Esophagus squamous epithelium (tissue), 5 donors: Measurements from ENCODE around the gene ZNF761. TPM values are rescaled to one million over a fixed set of nuclear protein-coding genes. Genes with fewer than 3 reads are reported as not detected.
"Not testable (repeated sequence)": the region's sequence is repeated elsewhere in the genome, so short reads cannot be mapped to it uniquely, and the experiment has no call there.

Source experiments
- DNase-seq: peaks from one replicate; lab custom pipeline; 2025; lab: John Stamatoyannopoulos, UW
- H3K27ac ChIP-seq, 4 donors: fragments of 200-600 bp; sonication (generic); one replicate each; pipeline ENCODE4 v1.5.1; 2016 to 2019; ENCODE audit warnings: mild to moderate bottlenecking in 1 of 4
- H3K27me3 ChIP-seq, 4 donors: fragments of 200-600 bp; sonication (generic); 1 replicate in 3 of 4; 2 replicates in 1 of 4; pipeline versions ENCODE4 v1.5.1 to v1.6.0; 2017 to 2021; ENCODE audit warnings: antibody characterized with exemption in 1 of 4
- H3K36me3 ChIP-seq, 3 donors: fragments of 200-600 bp; sonication (generic); one replicate each; pipeline ENCODE4 v1.5.1; 2016 to 2019
- H3K4me1 ChIP-seq, 3 donors: fragments of 200-600 bp; sonication (generic); one replicate each; pipeline ENCODE4 v1.5.1; 2017 to 2019
- H3K4me3 ChIP-seq, 4 donors: fragments of 200-600 bp; sonication (generic); 1 replicate in 3 of 4; 2 replicates in 1 of 4; pipeline ENCODE4 v1.5.1; 2016 to 2019; ENCODE audit warnings: mild to moderate bottlenecking in 2 of 4, moderate library complexity in 1 of 4
- H3K9me3 ChIP-seq, 3 donors: fragments of 200-600 bp; sonication (generic); one replicate each; pipeline ENCODE4 v1.5.1; 2016 to 2019
- CTCF ChIP-seq, 6 experiments: fragments of 450-650 bp in 4 of 6; fragments of 200-600 bp in 2 of 6; sonication (generic) in 2 of 6; IDR thresholded peaks; one replicate each; pipeline ENCODE4 v1.5.1; 2016 to 2019; ENCODE audit warnings: antibody characterized with exemption in 6 of 6, mild to moderate bottlenecking in 4 of 6, moderate library complexity in 4 of 6
- POLR2A ChIP-seq, 4 donors: fragments of 450-650 bp; IDR thresholded peaks; one replicate each; pipeline ENCODE4 v1.6.1; 2017; ENCODE audit warnings: antibody characterized with exemption in 4 of 4, mild to moderate bottlenecking in 4 of 4, moderate library complexity in 3 of 4
- WGBS, 2 donors: methylation state at CpG; one replicate each; pipeline ENCODE4 v1.1.5; 2018; 5-methylcytosine and 5-hydroxymethylcytosine counted together
- intact Hi-C: fragments of 100-400 bp; cut with DNase I; formaldehyde crosslinking; loops from one replicate; pipeline ENCODE4 v1.15.0; 2022
- small RNA-seq, 4 donors: library from RNA; depleted of rRNA; stranded (forward); fragments of <200 nt; gene quantifications; one replicate each; pipeline ENCODE3, GENCODE V24; 2016
- total RNA-seq, 4 donors: library from RNA; depleted of rRNA; stranded (reverse); fragments of >200 nt; gene quantifications; one replicate each; pipeline ENCODE4 v1.1.0, GENCODE V29; 2016
- donor health status: DM: yes; HTN: yes; CAD: no.

Gene ZNF761
- total RNA-seq, 4 donors from 2014 or later, result 3.2 to 11.8 (median 5.0) TPM

- intact Hi-C loops, DNase-seq, H3K9me3 ChIP-seq, H3K27me3 ChIP-seq, H3K4me1 ChIP-seq, H3K36me3 ChIP-seq: not testable (repeated sequence)
- WGBS, 2 donors, result 13 to 40% methylated on average over 1 to 3 of the region's 14 CpGs
- Histone ChIP-seq H3K4me3 (peak overlapping the region in 1 of 4 donors; percentile 23), H3K27ac (peak overlapping the region in 1 of 4 donors; percentile 73)
These were observed 72.0 kb downstream of the ZNF761 start for GRCh38 chr19:53503671-53504364.

- H3K27me3 ChIP-seq, H3K36me3 ChIP-seq, DNase-seq, intact Hi-C loops, H3K9me3 ChIP-seq, H3K4me1 ChIP-seq: not testable (repeated sequence)
- peak overlapping the region in 2 of 4 donors; percentile 42 to 73 for H3K27ac ChIP-seq
- H3K4me3 ChIP-seq, result peak overlapping the region in 2 of 4 donors; percentile 10 to 23
- WGBS, 2 donors, result 14 to 16% methylated on average over 10 to 13 of the region's 13 CpGs
These were observed 72.5 kb downstream of the ZNF761 start for GRCh38 chr19:53504365-53504703.

GRCh38 chr19:53504885-53505284 is 73.1 kb downstream of the ZNF761 start:
- no peak for DNase-seq
- H3K9me3 ChIP-seq, result peaks cover 0 to 6% (median 0%) of the 10 kb centered on the region in 3 donors
- peak overlapping the region in 3 of 4 donors; percentile 31 to 73 (median 42) for H3K27ac ChIP-seq

GRCh38 chr19:53506728-53507127 is 74.9 kb downstream of the ZNF761 start:
- DNase-seq, result no peak
- TF ChIP-seq POLR2A (IDR thresholded peaks at IDR 0.05) (no peak), CTCF (IDR thresholded peaks at IDR 0.05) (no peak)
- intact Hi-C loops, result no loop called here
- no peaks in the 10 kb centered on the region for H3K36me3 ChIP-seq
- H3K9me3 ChIP-seq, result peaks cover 0 to 6% (median 0%) of the 10 kb centered on the region in 3 donors
- H3K4me1 ChIP-seq, result peaks cover 0 to 6% (median 0%) of the 10 kb centered on the region in 3 donors
- no peak overlapping the region for H3K4me3 ChIP-seq
- 59 to 61% methylated on average over 6 of the region's 8 CpGs for WGBS, 2 donors
- H3K27me3 ChIP-seq, result no peaks in the 10 kb centered on the region
- no peak overlapping the region for H3K27ac ChIP-seq

More at GRCh38 chr19:53504885-53505284, 73.1 kb downstream of the ZNF761 start:
- Histone ChIP-seq H3K36me3 (no peaks in the 10 kb centered on the region), H3K4me3 (peak overlapping the region in 2 of 4 donors; percentile 10 to 23), H3K27me3 (no peaks in the 10 kb centered on the region), H3K4me1 (peaks cover 0 to 6% (median 0%) of the 10 kb centered on the region in 3 donors)
- TF ChIP-seq POLR2A (IDR thresholded peaks at IDR 0.05), result no peak
- no peak for TF ChIP-seq CTCF (IDR thresholded peaks at IDR 0.05)
- WGBS, 2 donors, result 39 to 52% methylated on average over 7 of the region's 7 CpGs
- intact Hi-C loops, result no loop called here

Small RNA genes lying within 50 kb of the gene (small RNA-seq; reads per million reads assigned to genes)
- gene RPL39P36, result 0 reads per million in 4 donors

Other genes starting within 250 kb of the ZNF761 start
- 1 to 10 TPM in 3 of 4 donors, under 1 TPM in 1; 0.34 to 3.8 (median 1.3) TPM for gene ZNF665, start 238.6 kb upstream of the ZNF761 start, total RNA-seq
- gene ZNF677, start 177.1 kb upstream of the ZNF761 start, total RNA-seq, result 10 to 100 TPM in 1 of 4 donors, 1 to 10 TPM in 3; 3.4 to 18.1 (median 3.6) TPM
- gene VN1R2, start 173.7 kb upstream of the ZNF761 start, total RNA-seq, result not detected
- gene VN1R4, start 164.3 kb upstream of the ZNF761 start, total RNA-seq, result not detected
- 1 to 10 TPM; 2.3 to 7.1 (median 4.4) TPM for gene ZNF845, start 98.2 kb upstream of the ZNF761 start, total RNA-seq
- gene ZNF525, start 66.3 kb upstream of the ZNF761 start, total RNA-seq, result 10 to 100 TPM in 1 of 4 donors, 1 to 10 TPM in 3; 2.3 to 17.4 (median 6.2) TPM
- 1 to 10 TPM; 3.3 to 9.0 (median 6.0) TPM for gene ZNF765, start 36.8 kb upstream of the ZNF761 start, total RNA-seq
- 1 to 10 TPM; 1.2 to 3.2 (median 2.5) TPM for gene ZNF813, start 35.7 kb downstream of the ZNF761 start, total RNA-seq
- gene ZNF331, start 106.2 kb downstream of the ZNF761 start, total RNA-seq, result 10 to 100 TPM in 1 of 4 donors, 1 to 10 TPM in 3; 2.8 to 15.8 (median 7.9) TPM
- not detected for gene DPRX, start 200.0 kb downstream of the ZNF761 start, total RNA-seq